HG02840 (cell line): ENCODE results near the gene CHL1.
A peak's percentile ranks its signal among the peaks of the same experiment; 100 is the strongest.

ENCODE experiments used
- ATAC-seq: cut with Tn5 transposase; IDR thresholded peaks from one replicate; pipeline ENCODE4 v1.9.1; 2021; ENCODE audit warnings: mild to moderate bottlenecking, moderate library complexity, moderate number of reproducible peaks; ENCODE audit not compliant: unreplicated experiment, low FRiP score

Gene CHL1

DNA sequence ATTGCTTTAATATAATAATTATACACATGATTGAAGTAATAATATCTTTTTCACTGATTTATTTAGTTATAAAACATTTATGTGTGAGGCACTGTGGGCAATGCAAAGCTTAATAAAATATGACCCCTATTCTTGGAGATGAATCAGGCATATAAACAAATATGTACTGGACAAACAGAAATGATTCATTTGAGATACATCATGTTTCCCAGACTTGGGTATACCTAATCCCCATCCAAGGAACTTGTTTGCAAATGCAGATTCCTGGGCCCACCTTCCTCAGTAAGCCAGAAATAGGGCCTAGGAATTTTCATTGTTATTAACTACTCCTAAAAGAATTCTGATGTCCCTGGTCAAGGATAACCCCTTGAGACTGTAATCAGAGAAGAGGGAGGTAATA lies 184.2 kb downstream of the CHL1 start:
- ATAC-seq = no peak

- ATAC-seq = no peak
Observed at GRCh38 chr3:385151-385550, 188.6 kb downstream of the CHL1 start.

DNA sequence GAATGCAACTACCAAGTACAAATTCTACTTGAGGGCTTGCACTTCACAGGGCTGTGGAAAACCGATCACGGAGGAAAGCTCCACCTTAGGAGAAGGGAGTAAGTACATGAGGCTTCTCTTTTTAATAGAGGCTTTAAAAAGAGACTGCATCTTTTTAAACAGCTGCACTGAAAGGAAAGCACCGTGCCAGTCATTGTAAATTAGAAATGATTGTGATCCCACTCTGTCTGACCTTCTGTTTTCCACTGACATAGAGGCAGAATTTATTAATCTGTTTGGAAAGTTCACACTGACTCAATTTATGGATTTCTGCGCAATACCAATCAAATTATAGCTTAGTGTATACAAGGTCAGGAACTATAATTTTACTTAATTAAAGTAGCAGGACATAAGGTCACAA lies 198.2 kb downstream of the CHL1 start:
- no peak for ATAC-seq

DNA sequence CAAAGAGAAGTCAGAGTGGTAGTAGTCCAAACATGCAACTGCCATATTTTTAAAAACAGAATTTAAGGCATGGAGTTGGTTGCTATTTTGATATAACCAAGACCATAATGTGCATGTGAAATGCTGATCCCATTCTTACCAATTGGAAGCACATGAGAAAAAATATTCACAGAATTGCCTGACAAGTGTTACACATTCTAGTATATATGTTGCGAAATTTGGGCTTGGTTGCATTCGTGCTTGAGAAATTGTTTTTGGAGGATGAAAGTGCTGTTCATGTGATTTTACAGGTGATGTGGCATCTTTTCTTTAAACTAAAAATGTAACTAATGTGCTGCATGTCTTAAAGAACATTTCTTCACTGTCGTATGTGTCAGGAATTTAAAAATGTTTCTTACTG lies 199.7 kb downstream of the CHL1 start:
- ATAC-seq = no peak

- ATAC-seq = no peak
Observed at GRCh38 chr3:399647-400046, 203.1 kb downstream of the CHL1 start.

DNA sequence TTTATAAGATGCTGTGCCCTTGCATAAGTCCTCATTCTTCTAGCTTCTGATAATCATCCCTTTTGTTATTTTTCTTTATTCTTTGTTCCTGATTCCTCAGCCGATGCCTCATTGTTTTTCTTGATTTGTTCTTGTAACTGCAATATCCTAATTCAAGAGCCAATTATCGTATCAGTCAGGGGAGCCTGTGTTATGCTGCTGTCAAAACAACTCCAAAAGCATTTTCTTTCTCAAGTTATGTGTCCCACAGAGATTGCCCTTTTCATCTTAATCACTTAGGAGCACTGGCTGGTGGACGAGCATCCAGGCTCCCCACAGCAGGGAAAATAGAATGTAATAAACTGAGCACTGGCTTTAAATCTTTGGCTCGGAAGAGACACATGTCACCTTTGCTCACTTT lies 207.3 kb downstream of the CHL1 start:
- no peak for ATAC-seq

- no peak for ATAC-seq
Observed at GRCh38 chr3:409011-409410, 212.4 kb downstream of the CHL1 start.

GRCh38 chr3:411226-411625 lies 214.7 kb downstream of the CHL1 start:
- ATAC-seq = no peak

- no peak for ATAC-seq
Observed at GRCh38 chr3:414063-414462, 217.5 kb downstream of the CHL1 start.

- ATAC-seq = no peak
Observed at GRCh38 chr3:418239-418929, 221.8 kb downstream of the CHL1 start.

- peak; percentile 87 for ATAC-seq
Observed at GRCh38 chr3:420584-420983, 224.0 kb downstream of the CHL1 start.

- no peak for ATAC-seq
Observed at GRCh38 chr3:425079-425478, 228.5 kb downstream of the CHL1 start.

- ATAC-seq = no peak
Observed at GRCh38 chr3:426072-426471, 229.5 kb downstream of the CHL1 start.

DNA sequence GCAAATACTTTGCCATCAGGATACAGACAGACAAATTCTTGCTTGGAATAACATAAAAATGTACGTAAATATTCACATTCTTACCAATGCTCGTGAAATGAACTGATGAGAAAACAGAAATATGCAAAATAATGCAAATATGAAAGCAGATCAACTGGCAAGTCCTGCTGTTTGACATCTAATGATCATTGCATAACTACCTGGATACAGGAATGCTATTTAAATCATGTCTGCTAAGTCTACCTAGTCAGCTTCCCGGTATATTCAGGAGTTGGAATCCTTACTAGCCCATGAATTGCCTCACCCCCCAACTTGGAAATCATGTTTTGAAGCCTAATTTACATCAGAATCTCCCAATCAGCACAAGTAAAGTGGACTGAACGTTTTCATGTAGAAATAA lies 230.6 kb downstream of the CHL1 start:
- ATAC-seq = no peak

DNA sequence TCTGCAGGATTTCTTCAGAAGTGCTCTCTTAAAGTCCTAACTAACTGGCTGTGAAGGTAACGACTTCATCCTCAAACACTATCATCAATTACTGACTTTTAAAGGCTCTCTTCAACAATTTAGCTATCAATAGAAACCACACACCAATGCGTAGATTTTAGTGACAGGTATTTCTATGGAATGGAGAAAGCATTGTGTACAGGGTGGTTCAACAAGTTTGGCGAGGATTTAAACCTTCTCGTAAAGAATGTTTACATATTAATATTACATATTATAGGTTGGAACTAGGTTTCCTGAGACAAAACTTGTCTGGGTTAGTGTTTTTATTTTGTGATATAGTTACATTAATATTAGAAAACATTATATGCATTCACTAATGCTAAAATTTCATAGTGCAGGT lies 233.6 kb downstream of the CHL1 start:
- no peak for ATAC-seq

DNA sequence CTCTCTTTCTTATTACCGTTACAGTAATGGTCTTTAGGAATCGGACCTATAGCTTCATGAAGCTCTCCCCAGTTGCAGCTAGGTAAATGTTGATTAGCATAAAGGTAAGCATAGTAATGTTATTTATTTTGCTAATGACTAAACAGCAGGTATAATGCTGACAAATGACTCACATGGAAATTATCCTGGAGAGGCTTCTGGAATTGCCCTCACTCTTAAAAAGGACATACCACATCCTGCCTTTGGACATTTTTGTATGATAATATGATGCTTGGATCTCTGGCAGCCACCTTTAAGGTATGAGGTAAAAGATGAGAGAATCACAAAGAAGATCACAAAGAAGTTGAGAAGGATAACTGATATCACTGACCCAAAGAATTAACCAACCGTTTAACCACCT lies 238.6 kb downstream of the CHL1 start:
- no peak for ATAC-seq

- ATAC-seq = no peak
Observed at GRCh38 chr3:436053-436452, 239.5 kb downstream of the CHL1 start.

DNA sequence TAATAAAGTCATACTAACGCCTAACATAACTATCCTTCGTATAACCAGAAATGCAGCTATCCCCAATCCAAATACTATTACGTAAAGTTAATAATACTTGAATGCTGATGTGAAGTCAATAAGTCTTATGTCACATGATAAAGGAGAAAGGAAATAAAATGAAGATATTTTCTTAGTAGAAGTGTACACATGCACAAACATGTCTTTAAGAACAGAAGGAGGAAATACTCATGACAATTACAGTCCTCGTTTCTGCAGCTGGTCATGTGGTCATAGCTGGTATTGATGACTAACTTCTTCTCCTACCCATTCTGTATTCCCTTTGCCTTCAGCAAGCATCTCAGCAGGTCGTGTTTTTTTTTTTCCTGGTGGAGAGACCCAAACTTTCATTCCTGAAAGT lies 244.3 kb downstream of the CHL1 start:
- ATAC-seq = no peak

GRCh38 chr3:445960-446359 lies 249.4 kb downstream of the CHL1 start:
- ATAC-seq = no peak

- ATAC-seq = no peak
Observed at GRCh38 chr3:447671-448070, 251.1 kb downstream of the CHL1 start.

DNA sequence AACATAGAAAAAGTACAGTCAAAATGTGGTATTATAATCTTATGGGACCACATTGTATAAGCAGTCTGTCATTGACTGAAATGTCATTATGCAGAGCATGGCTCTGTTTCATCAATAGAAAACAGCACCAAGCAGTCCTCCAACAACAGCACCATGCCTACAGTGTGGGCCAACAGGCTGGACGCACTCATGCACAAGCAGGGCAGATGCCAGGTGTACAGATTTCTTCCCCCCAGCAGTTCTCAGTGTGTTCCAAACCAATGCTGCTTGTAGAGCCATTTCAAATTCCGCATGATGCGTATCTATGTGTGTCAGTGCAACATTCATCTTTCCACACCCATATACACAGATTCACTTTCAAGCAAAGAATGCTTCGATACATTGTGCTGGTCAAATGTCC lies 253.1 kb downstream of the CHL1 start:
- ATAC-seq = no peak

DNA sequence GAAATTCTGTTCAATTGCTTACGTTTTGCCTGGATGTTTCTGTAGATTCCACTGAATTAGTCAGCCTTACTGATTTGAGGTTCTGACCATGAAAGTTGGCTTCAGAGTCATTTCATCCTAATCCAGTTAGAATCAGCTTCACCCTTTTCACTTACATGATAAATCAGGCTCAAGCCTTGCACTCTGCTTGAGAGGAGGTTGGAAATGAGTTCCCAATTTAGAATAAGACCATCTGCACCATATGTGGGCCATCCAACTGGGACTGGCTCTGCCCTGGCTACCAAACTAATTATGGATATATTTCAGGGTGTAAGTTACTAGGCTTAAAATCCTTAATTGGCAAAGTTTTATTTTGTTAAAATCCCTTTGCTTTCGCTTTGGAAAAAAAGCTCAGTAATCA lies 255.7 kb downstream of the CHL1 start:
- ATAC-seq = no peak

- no peak for ATAC-seq
Observed at GRCh38 chr3:453106-453505, 256.5 kb downstream of the CHL1 start.
